Germinal center (tissue), 1 donor: ENCODE results near the gene CAST.
"Not testable (repeated sequence)": the region's sequence is repeated elsewhere in the genome, so short reads cannot be mapped to it uniquely, and the experiment has no call there.

Experiments used
- DNase-seq: peaks from one replicate; pipeline ENCODE4 v3.0.0; 2012; ENCODE audit warnings: mixed read lengths, low spot score

Gene CAST

GRCh38 chr5:96783326-96783725 is 121.2 kb downstream of the CAST start:
- no peak for DNase-seq

- no peak for DNase-seq
These were observed 123.3 kb downstream of the CAST start for GRCh38 chr5:96785326-96786109.

DNA sequence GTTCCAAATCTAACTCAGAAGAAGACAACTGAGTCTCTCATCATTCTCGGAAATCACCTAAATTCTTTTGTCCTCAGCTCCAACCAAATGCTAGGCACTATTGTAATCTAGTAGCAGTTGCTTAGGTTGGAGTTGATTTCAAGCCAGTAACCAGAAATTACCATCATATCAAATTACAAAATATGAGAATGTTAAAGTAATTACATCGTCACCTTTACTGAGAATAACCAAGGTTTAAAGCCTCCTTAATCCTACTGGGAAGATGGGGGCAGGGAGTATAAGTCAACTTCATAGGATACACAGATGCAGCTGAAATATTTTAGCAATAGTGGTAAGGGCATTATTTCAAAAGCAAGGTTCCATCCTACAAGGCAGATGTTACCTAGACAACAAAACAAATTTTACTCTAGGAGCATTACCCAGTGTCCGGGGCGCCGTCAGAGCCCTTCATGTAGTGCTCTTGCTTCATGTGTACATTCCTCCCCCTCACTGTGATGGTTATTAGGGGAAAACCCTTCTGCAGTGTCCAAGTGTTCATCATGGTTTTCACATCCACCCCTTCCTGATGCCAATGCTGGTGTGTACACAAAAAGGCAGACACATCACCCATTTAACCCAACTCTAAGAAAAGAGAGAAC is 126.1 kb downstream of the CAST start:
- DNase-seq, result no peak

DNA sequence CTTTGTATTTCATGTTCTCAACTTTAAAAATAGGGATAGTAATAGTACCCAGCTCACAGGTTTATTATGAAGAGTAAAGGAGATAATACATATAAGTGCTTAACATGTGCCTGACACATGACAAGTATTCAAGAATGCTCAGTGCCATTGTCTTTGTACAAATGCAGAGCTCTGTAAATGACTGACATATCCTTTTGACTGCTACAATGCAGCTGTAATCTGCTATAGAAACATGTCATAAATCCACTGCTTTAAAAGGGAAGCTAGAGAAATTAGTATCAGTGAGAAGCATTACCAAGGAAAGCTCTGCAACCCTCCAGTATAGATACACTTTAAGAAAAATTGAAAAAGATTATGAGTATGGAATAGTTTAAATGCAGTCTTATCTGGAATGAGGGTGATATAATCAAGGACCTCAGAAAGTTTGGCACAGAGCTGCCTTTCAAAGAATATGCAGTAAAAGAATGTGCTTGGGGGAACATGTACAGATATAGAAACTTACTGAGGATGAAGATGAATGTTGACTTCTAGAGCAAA is 127.7 kb downstream of the CAST start:
- DNase-seq, result no peak

DNA sequence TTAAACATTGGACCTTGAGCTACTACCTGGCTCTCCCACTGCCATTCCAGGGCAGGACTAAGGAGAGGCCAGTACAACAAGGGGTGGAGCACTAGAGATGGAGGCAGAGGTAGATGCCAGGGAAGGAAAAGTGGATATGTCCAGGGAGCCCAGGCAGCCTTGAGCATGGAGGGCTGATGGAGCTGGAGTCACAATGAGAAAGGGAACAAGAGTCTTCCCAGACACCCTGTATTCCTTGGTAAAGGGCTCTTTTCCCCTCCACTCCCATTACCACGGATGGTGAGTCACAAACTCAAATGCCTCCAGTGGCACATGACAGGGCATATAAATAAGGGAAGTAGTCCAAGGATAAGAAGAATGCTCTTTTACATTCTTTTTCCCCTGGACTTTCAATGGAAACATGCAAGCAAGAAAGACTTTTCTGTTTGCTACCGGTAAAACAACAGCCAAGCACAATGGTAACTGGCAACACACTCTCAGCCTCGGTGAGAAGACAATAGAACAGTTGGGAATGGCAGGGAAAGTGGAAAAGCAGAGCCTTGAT is 128.9 kb downstream of the CAST start:
- no peak for DNase-seq

- DNase-seq, result no peak
These were observed 132.6 kb downstream of the CAST start for GRCh38 chr5:96794757-96795156.

DNA sequence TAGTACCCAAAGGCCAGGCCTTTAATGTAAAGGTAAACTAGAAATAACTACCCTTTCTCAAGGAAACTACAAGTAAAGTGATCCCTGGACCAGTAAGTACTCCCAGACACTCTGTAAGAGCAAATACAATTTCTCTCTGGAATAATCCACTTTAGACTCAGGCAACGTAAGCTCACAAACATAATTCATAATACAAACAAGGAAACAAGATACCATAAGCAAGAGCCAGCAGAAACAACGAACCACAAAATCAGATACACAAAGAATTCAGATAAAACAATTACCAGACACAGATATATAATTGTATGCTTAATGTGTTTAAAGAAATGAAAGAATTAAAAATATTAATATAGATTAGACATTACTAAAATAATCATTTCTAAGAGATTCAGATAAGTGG is 133.4 kb downstream of the CAST start:
- DNase-seq, result no peak

GRCh38 chr5:96796434-96796833 is 134.3 kb downstream of the CAST start:
- DNase-seq, result no peak

GRCh38 chr5:96801718-96802117 is 139.5 kb downstream of the CAST start:
- not testable (repeated sequence) for DNase-seq

- peak; percentile 61 for DNase-seq
These were observed 145.0 kb downstream of the CAST start for GRCh38 chr5:96807075-96807654.

- DNase-seq, result no peak
These were observed 146.3 kb downstream of the CAST start for GRCh38 chr5:96808541-96808828.

GRCh38 chr5:96808868-96809558 is 146.8 kb downstream of the CAST start:
- DNase-seq, result no peak

- DNase-seq, result no peak
These were observed 147.7 kb downstream of the CAST start for GRCh38 chr5:96809921-96810320.

GRCh38 chr5:96812851-96813250 is 150.7 kb downstream of the CAST start:
- DNase-seq, result no peak

- no peak for DNase-seq
These were observed 151.9 kb downstream of the CAST start for GRCh38 chr5:96814041-96814440.

DNA sequence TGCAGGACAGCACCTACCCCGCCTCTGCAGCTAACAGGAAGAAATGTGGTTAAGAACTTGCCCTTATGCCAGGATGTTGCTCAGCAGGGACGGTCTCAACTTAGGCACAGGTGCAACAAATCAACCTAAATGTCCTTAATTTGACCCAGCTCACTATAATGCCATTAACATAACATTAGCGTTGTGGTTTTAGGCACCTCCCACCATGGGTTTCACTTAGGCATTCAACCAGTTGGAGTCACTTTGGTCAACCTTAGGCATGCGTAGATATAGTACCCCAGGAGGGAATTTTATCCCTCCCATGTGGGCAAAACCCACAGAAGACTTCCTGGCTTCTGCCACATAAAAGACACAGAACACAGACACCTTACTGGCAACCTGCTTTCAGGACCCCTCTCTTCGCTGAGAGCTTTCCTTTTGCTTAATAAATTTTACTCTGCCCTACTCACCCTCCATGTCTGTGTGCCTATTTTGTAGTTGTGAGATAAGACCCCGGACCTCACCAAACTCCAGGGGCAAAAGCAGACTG is 154.3 kb downstream of the CAST start:
- DNase-seq, result peak; percentile 40

- no peak for DNase-seq
These were observed 154.8 kb downstream of the CAST start for GRCh38 chr5:96816991-96817390.

DNA sequence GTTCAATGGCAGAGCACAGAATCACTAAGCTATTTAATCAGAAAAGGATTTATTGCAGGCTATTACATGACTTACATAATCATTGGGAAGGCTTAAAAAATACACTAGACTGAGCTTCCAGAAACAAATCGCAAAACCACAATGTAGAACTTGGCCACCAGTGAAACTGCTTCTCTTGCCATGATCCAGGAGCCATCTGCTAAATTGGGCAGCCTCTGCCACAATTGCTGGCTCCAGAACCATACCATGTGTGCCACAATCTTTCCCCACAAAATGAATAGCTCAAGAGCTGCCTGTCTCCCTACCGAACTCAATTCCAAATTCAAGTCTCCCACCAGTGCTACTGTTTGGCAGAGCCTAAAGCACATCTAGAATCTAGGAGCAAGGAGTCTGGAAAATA is 155.3 kb downstream of the CAST start:
- no peak for DNase-seq

- no peak for DNase-seq
These were observed 156.1 kb downstream of the CAST start for GRCh38 chr5:96818125-96818788.

DNA sequence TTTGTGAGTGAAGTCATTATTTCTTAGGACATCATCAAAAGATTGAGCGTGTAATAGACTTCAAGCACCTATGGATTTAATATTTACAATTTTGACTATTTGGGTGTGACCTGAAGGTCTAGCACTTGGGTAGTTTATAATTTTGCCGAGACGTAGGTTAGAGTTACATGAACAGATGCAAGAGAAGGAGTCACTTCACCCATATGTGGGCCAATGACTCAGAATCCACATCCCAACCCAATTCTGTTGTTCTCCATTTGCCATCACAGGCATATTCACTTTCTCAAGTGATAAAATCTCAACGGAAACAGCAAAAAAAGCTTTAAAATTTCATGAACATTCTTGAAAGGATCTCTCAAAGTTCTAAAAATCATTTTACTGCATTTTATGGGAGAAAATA is 157.6 kb downstream of the CAST start:
- DNase-seq, result no peak

DNA sequence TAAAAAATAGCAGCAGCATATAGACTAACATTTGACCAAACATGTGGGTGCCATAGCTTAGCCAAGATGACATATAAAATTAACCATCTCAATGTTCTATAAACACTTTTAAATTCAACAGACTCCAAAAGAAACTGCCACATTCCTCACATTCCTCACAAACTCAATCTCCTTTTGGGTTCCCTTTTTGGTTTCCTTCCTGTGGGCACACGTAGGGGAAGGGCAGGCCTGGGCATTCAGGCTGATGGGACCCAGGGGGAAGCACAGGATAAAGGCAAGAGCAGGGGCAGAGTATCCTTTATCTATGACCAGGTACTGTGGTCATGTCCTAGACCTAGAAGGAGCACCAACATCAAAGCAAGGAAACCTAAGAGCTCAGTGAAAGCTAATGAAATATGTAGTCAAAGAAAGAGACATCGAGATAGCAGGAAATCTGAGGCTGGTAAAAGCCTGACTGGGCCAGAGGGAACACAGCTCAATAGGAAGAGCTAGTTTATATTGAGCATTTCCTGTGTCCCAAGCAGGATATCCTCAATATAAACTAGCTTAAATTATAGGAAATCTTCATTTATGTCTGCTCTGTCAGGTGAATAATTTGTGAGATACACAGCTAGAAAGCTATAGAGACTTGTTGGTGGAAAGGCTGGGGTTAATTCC is 159.2 kb downstream of the CAST start:
- no peak for DNase-seq
